Caco-2 (cell line): ENCODE measurements around the gene BEND7. TPM values are rescaled to one million over a fixed set of nuclear protein-coding genes. Genes with fewer than 3 reads are reported as not detected.
"Not testable (repeated sequence)": the region's sequence is repeated elsewhere in the genome, so short reads cannot be mapped to it uniquely, and the experiment has no call there.

ENCODE experiments used
- BruUV-seq: library from RNA; stranded (reverse); fragments of 400-500 nt; replicated peaks from 2 replicates; lab custom pipeline; 2021; lab: Mats Ljungman, UMichigan
- CTCF ChIA-PET: fragments of 300-600 bp; sonication (Branson Sonifier 250); formaldehyde crosslinking; loops from one replicate; lab custom pipeline; 2022; ENCODE audit warnings: antibody characterized with exemption; lab: Charles Lee
- POLR2A ChIA-PET: fragments of 300-600 bp; sonication (Branson Sonifier 250); formaldehyde crosslinking; loops from one replicate; lab custom pipeline; 2022; ENCODE audit warnings: antibody characterized with exemption; lab: Charles Lee
- DNase-seq, 2 experiments: peaks; one replicate each; pipeline versions ENCODE4 v3.0.0 to v3.0.0-alpha.2; 2020 to 2022
- H3K27me3 ChIP-seq: replicated peaks from 2 replicates; pipeline ENCODE4 v1.6.0; 2011; ENCODE audit warnings: low read length; ENCODE audit not compliant: control insufficient read depth, insufficient read depth
- H3K36me3 ChIP-seq: 2 replicates; pipeline ENCODE4 v1.5.1; 2011; ENCODE audit warnings: low read length; ENCODE audit not compliant: control insufficient read depth, insufficient read depth
- H3K4me1 ChIP-seq: fragments of 250-450 bp; sonication (Bioruptor Pico); 2 replicates; pipeline ENCODE4 v1.5.1; 2020; ENCODE audit warnings: mild to moderate bottlenecking
- H3K4me3 ChIP-seq: 2 replicates; pipeline ENCODE4 v1.5.1; 2011; ENCODE audit warnings: low read depth, mild to moderate bottlenecking, control low read depth, low read length
- H3K9me3 ChIP-seq: fragments of 250-450 bp; sonication (Bioruptor Pico); 2 replicates; pipeline ENCODE4 v1.5.1; 2020; ENCODE audit warnings: mild to moderate bottlenecking, moderate library complexity
- H3K27ac Mint-ChIP-seq: one replicate; pipeline ENCODE4 v1.8.0; 2022; ENCODE audit warnings: mixed read lengths; ENCODE audit not compliant: unreplicated experiment
- H3K27me3 Mint-ChIP-seq: one replicate; pipeline ENCODE4 v1.8.0; 2022; ENCODE audit warnings: mixed read lengths; ENCODE audit not compliant: insufficient read depth, unreplicated experiment
- H3K36me3 Mint-ChIP-seq: one replicate; pipeline ENCODE4 v1.8.0; 2022; ENCODE audit warnings: mild to moderate bottlenecking, mixed read lengths; ENCODE audit not compliant: insufficient read depth, unreplicated experiment
- H3K4me1 Mint-ChIP-seq: one replicate; pipeline ENCODE4 v1.8.0; 2022; ENCODE audit warnings: low read depth, mixed read lengths; ENCODE audit not compliant: unreplicated experiment
- H3K4me3 Mint-ChIP-seq: one replicate; pipeline ENCODE4 v1.8.0; 2022; ENCODE audit warnings: mild to moderate bottlenecking, moderate library complexity, mixed read lengths; ENCODE audit not compliant: unreplicated experiment
- H3K9me3 Mint-ChIP-seq: one replicate; pipeline ENCODE4 v1.8.0; 2022; ENCODE audit warnings: mixed read lengths; ENCODE audit not compliant: unreplicated experiment
- CTCF ChIP-seq, 2 experiments: fragments of 200-600 bp in 1 of 2; IDR thresholded peaks; 1 replicate in 1 of 2; 2 replicates in 1 of 2; pipeline versions ENCODE4 v1.5.1 to v1.8.0; 2011 to 2022; ENCODE audit warnings: antibody characterized with exemption in 1 of 2, control low read depth in 1 of 2, inconsistent platforms in 1 of 2, low read depth in 1 of 2, low read length in 1 of 2, mild to moderate bottlenecking in 1 of 2, moderate library complexity in 1 of 2; ENCODE audit not compliant: insufficient read depth in 1 of 2, severe bottlenecking in 1 of 2, unreplicated experiment in 1 of 2
- intact Hi-C: fragments of 100-400 bp; cut with micrococcal nuclease; formaldehyde crosslinking; loops from one replicate; pipeline ENCODE4 v1.10.0; 2022; ENCODE audit not compliant: unreplicated experiment
- total RNA-seq: library from RNA; stranded (reverse); gene quantifications from 2 replicates; pipeline ENCODE4 v1.2.3, GENCODE V29; 2022

Gene BEND7
- total RNA-seq, 1 experiment from 2014 or later = 27.8 TPM

- POLR2A ChIA-PET = no interaction called here
- Mint-ChIP-seq H3K27me3 (peaks cover 15% of the 10 kb centered on the region), H3K36me3 (no peaks in the 10 kb centered on the region), H3K9me3 (peaks cover 27% of the 10 kb centered on the region), H3K27ac (no peak overlapping the region), H3K4me3 (no peak overlapping the region), H3K4me1 (no peaks in the 10 kb centered on the region)
- Histone ChIP-seq H3K27me3 (peaks cover 2% of the 10 kb centered on the region; the same call in 1 of the 2 replicates), H3K36me3 (no peaks in the 10 kb centered on the region), H3K4me3 (no peak overlapping the region), H3K4me1 (no peaks in the 10 kb centered on the region), H3K9me3 (peaks cover 5% of the 10 kb centered on the region; the same call in 1 of the 2 replicates)
- CTCF ChIA-PET = no interaction called here
- TF ChIP-seq CTCF (IDR thresholded peaks at IDR 0.05; ENCODE audit: insufficient read depth in 1 of 2, low read depth in 1 of 2, low read length in 1 of 2, severe bottlenecking in 1 of 2, unreplicated experiment in 1 of 2) = no peak
- intact Hi-C loops = no loop called here
- no TSS peak for BruUV-seq
- DNase-seq = no peak
Measured at GRCh38 chr10:13550802-13551201, 22.0 kb upstream of the BEND7 start.

- H3K4me3 Mint-ChIP-seq = no peak overlapping the region
- H3K4me1 ChIP-seq = peaks cover 7% of the 10 kb centered on the region
- H3K27me3 Mint-ChIP-seq = peaks cover 10% of the 10 kb centered on the region
- DNase-seq = no peak
- peaks cover 10% of the 10 kb centered on the region for H3K4me1 Mint-ChIP-seq
- no peaks in the 10 kb centered on the region for H3K9me3 ChIP-seq
- no peak for TF ChIP-seq CTCF (IDR thresholded peaks at IDR 0.05; ENCODE audit: insufficient read depth in 1 of 2, low read depth in 1 of 2, low read length in 1 of 2, severe bottlenecking in 1 of 2, unreplicated experiment in 1 of 2)
- no TSS peak for BruUV-seq
- H3K4me3 ChIP-seq = no peak overlapping the region
- no peaks in the 10 kb centered on the region for H3K36me3 ChIP-seq
- intact Hi-C loops = no loop called here
- H3K27ac Mint-ChIP-seq = no peak overlapping the region
- no peaks in the 10 kb centered on the region for H3K36me3 Mint-ChIP-seq
- ChIA-PET CTCF (no interaction called here), POLR2A (no interaction called here)
- H3K27me3 ChIP-seq = peaks cover 2% of the 10 kb centered on the region; the same call in 1 of the 2 replicates
- H3K9me3 Mint-ChIP-seq = no peaks in the 10 kb centered on the region
Measured at GRCh38 chr10:13542533-13542932, 13.7 kb upstream of the BEND7 start.

- H3K27me3 ChIP-seq, H3K4me3 Mint-ChIP-seq, BruUV-seq, H3K27me3 Mint-ChIP-seq, H3K4me3 ChIP-seq, H3K9me3 ChIP-seq, H3K4me1 ChIP-seq, DNase-seq, H3K27ac Mint-ChIP-seq, H3K36me3 Mint-ChIP-seq, intact Hi-C loops, H3K36me3 ChIP-seq: not testable (repeated sequence)
- peaks cover 10% of the 10 kb centered on the region for H3K9me3 Mint-ChIP-seq
- POLR2A ChIA-PET = interaction anchor here (0.9 kb wide), 1 partner anchor 238 kb away, joined by 7 read pairs; no protein-coding TSS in a partner anchor
- CTCF ChIA-PET = interaction anchor here (0.7 to 1.8 kb wide), 4 partner anchors 10 to 166 kb away, joined by 4 to 7 read pairs (median 6); no protein-coding TSS in a partner anchor
- H3K4me1 Mint-ChIP-seq = peaks cover 10% of the 10 kb centered on the region
Measured at GRCh38 chr10:13537985-13538384, 9.2 kb upstream of the BEND7 start.
